Transverse colon (tissue), 4 donors: ENCODE data around the gene SSC5D.

ENCODE experiments used
- EP300 ChIP-seq: sonication (generic); formaldehyde crosslinking; IDR thresholded peaks from one replicate; pipeline ENCODE4 v1.6.1; 2017; ENCODE audit warnings: antibody characterized with exemption, low read depth
- POLR2AphosphoS5 ChIP-seq, 3 donors: sonication (generic); formaldehyde crosslinking; IDR thresholded peaks; one replicate each; pipeline ENCODE4 v1.6.1; 2016; ENCODE audit warnings: antibody characterized with exemption in 3 of 3
- TF ChIP-seq, protein P1 (sequence below), 5 experiments: fragments of 200-600 bp in 3 of 5; fragments of 450-650 bp in 2 of 5; sonication (generic) in 3 of 5; IDR thresholded peaks; 1 replicate in 2 of 5; 2 replicates in 3 of 5; pipeline ENCODE4 v1.5.1; 2016 to 2017; ENCODE audit warnings: antibody characterized with exemption in 5 of 5, inconsistent platforms in 3 of 5, mild to moderate bottlenecking in 2 of 5, moderate library complexity in 1 of 5

DNA sequence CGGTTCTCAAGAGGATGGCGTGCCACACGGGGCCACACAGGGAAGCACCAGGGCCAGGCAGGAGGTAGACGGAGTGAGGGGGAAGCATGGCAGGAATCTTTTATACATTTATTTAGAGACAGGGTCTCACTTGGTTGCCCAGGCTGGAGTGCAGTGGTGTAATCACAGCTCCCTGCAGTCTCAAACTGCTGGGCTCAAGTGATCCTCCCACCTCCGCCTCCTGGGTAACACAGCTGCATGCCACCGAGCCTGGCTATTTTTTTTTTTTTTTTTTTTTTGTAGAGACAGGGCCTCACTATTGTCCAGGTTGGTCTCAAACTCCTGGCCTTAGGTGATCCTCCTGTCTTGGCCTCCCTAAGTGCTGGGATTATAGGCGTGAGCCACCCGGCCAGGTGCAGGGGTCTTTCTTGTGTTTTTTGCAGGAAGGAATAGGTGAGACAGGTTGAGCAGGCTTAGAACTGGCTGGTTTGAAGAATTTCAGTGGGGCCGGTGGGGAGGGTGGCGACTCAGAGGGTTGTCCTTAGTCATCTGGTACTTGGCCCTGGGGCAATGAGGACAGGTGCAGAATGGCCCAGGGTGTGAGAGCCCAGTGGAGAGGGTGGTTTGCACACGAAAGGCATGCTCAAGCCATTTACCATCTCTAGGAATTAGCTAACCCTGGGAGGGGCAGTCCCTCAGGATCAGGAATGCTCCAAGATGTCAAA is 7.6 kb downstream of the SSC5D start:
- TF ChIP-seq, protein P1, sequence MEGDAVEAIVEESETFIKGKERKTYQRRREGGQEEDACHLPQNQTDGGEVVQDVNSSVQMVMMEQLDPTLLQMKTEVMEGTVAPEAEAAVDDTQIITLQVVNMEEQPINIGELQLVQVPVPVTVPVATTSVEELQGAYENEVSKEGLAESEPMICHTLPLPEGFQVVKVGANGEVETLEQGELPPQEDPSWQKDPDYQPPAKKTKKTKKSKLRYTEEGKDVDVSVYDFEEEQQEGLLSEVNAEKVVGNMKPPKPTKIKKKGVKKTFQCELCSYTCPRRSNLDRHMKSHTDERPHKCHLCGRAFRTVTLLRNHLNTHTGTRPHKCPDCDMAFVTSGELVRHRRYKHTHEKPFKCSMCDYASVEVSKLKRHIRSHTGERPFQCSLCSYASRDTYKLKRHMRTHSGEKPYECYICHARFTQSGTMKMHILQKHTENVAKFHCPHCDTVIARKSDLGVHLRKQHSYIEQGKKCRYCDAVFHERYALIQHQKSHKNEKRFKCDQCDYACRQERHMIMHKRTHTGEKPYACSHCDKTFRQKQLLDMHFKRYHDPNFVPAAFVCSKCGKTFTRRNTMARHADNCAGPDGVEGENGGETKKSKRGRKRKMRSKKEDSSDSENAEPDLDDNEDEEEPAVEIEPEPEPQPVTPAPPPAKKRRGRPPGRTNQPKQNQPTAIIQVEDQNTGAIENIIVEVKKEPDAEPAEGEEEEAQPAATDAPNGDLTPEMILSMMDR (IDR thresholded peaks at IDR 0.05): no peak
- no peak for TF ChIP-seq POLR2AphosphoS5 (IDR thresholded peaks at IDR 0.05)
- no peak for TF ChIP-seq EP300
